GM23338 (cell line): ENCODE data around the gene PRDX3. TPM values are rescaled to one million over a fixed set of nuclear protein-coding genes. Genes with fewer than 3 reads are reported as not detected.

ENCODE experiments used
- ATAC-seq: fragments of 200-7000 bp; cut with Tn5 transposase; 3 replicates; pipeline ENCODE4 v1.9.1; 2020
- DNase-seq: peaks from one replicate; pipeline ENCODE4 v3.0.0-alpha.2; 2015; ENCODE audit warnings: low spot score
- H2AFZ ChIP-seq: fragments of 200-600 bp; sonication (generic); 2 replicates; pipeline ENCODE4 v1.8.0; 2016; ENCODE audit warnings: antibody characterized with exemption, mild to moderate bottlenecking, moderate library complexity
- H3F3A ChIP-seq: fragments of 200-600 bp; sonication (generic); replicated peaks from 2 replicates; pipeline ENCODE4 v1.8.0; 2017; ENCODE audit warnings: antibody characterized with exemption, mixed run types, low read depth
- H3K27ac ChIP-seq: fragments of 200-600 bp; sonication (generic); 2 replicates; pipeline ENCODE4 v1.6.1; 2016; ENCODE audit warnings: low read depth
- H3K27me3 ChIP-seq: fragments of 200-600 bp; sonication (generic); 2 replicates; pipeline ENCODE4 v1.8.0; 2016; ENCODE audit warnings: mild to moderate bottlenecking, mixed run types, moderate library complexity; ENCODE audit not compliant: insufficient read depth
- H3K36me3 ChIP-seq: fragments of 200-600 bp; sonication (generic); 2 replicates; pipeline ENCODE4 v1.8.0; 2016; ENCODE audit warnings: mild to moderate bottlenecking; ENCODE audit not compliant: insufficient read depth
- H3K4me1 ChIP-seq: fragments of 200-600 bp; sonication (generic); 2 replicates; pipeline ENCODE4 v1.8.0; 2016; ENCODE audit warnings: mild to moderate bottlenecking, moderate library complexity; ENCODE audit not compliant: insufficient read depth
- H3K4me2 ChIP-seq: fragments of 200-600 bp; sonication (generic); 2 replicates; pipeline ENCODE4 v1.7.1; 2017; ENCODE audit warnings: mixed run types
- H3K4me3 ChIP-seq: fragments of 200-600 bp; sonication (generic); 2 replicates; pipeline ENCODE4 v1.6.1; 2016; ENCODE audit warnings: mixed run types
- H3K79me2 ChIP-seq: fragments of 200-600 bp; sonication (generic); replicated peaks from 2 replicates; pipeline ENCODE4 v1.8.0; 2017; ENCODE audit warnings: mild to moderate bottlenecking; ENCODE audit not compliant: insufficient read depth
- H3K9me2 ChIP-seq: fragments of 200-600 bp; sonication (generic); 2 replicates; pipeline ENCODE4 v1.8.0; 2017; ENCODE audit not compliant: insufficient read depth
- H4K20me1 ChIP-seq: fragments of 200-600 bp; sonication (generic); replicated peaks from 2 replicates; pipeline ENCODE4 v1.8.0; 2017; ENCODE audit warnings: mild to moderate bottlenecking; ENCODE audit not compliant: insufficient read depth
- H3K27ac Mint-ChIP-seq: 2 replicates; pipeline ENCODE4 v1.8.0; 2020; ENCODE audit warnings: inconsistent platforms, mild to moderate bottlenecking, moderate library complexity, mixed read lengths
- H3K27me3 Mint-ChIP-seq: 3 replicates; pipeline ENCODE4 v1.8.0; 2022; ENCODE audit warnings: low read depth, mild to moderate bottlenecking, moderate library complexity, mixed read lengths, inconsistent platforms; ENCODE audit not compliant: insufficient read depth, poor library complexity
- H3K36me3 Mint-ChIP-seq: 3 replicates; pipeline ENCODE4 v1.8.0; 2021; ENCODE audit warnings: low read depth, mild to moderate bottlenecking, inconsistent platforms, moderate library complexity, mixed read lengths
- H3K4me1 Mint-ChIP-seq: 3 replicates; pipeline ENCODE4 v1.8.0; 2020; ENCODE audit warnings: mild to moderate bottlenecking, inconsistent platforms, mixed read lengths
- H3K4me3 Mint-ChIP-seq: 3 replicates; pipeline ENCODE4 v1.8.0; 2021; ENCODE audit warnings: moderate library complexity, mild to moderate bottlenecking, inconsistent platforms, mixed read lengths
- H3K9me3 Mint-ChIP-seq: 3 replicates; pipeline ENCODE4 v1.8.0; 2020; ENCODE audit warnings: moderate library complexity, mild to moderate bottlenecking, inconsistent platforms, mixed read lengths
- CREB1 ChIP-seq: fragments of 250-450 bp; sonication (Bioruptor Pico); IDR thresholded peaks from 2 replicates; pipeline ENCODE4 v1.5.0; 2020; ENCODE audit warnings: low read depth, mild to moderate bottlenecking, moderate library complexity
- EZH2 ChIP-seq: fragments of 200-600 bp; sonication (generic); IDR thresholded peaks from one replicate; pipeline ENCODE4 v1.8.0; 2017; ENCODE audit warnings: antibody characterized with exemption, mild to moderate bottlenecking, low read depth; ENCODE audit not compliant: unreplicated experiment
- EZH2phosphoT487 ChIP-seq: fragments of 200-600 bp; sonication (generic); IDR thresholded peaks from one replicate; pipeline ENCODE4 v1.8.1; 2018; ENCODE audit warnings: antibody characterized with exemption; ENCODE audit not compliant: unreplicated experiment
- JUNB ChIP-seq: IDR thresholded peaks from one replicate; pipeline ENCODE4 v1.6.1; 2016; ENCODE audit warnings: antibody characterized with exemption; ENCODE audit not compliant: unreplicated experiment
- NANOG ChIP-seq: IDR thresholded peaks from 2 replicates; pipeline ENCODE4 v1.6.1; 2016; ENCODE audit warnings: antibody characterized with exemption, borderline replicate concordance
- POLR2AphosphoS5 ChIP-seq: IDR thresholded peaks from 2 replicates; pipeline ENCODE4 v1.6.1; 2016; ENCODE audit warnings: antibody characterized with exemption, low read depth
- STAT1 ChIP-seq: IDR thresholded peaks from one replicate; pipeline ENCODE4 v1.6.1; 2016; ENCODE audit warnings: antibody characterized with exemption; ENCODE audit not compliant: unreplicated experiment
- ZNF114 ChIP-seq: fragments of 250-450 bp; sonication (Bioruptor Pico); IDR thresholded peaks from 2 replicates; pipeline ENCODE4 v1.5.0; 2020; ENCODE audit warnings: mild to moderate bottlenecking, moderate library complexity
- ZNF331 ChIP-seq: fragments of 250-450 bp; sonication (Bioruptor Pico); IDR thresholded peaks from 2 replicates; pipeline ENCODE4 v1.5.0; 2020; ENCODE audit warnings: low read depth, mild to moderate bottlenecking, moderate library complexity
- polyA plus RNA-seq: library from polyadenylated mRNA; unstranded; fragments of >200 nt; fragmentation: Nextera tagmentation; extraction: Ambion mirVana; gene quantifications from 2 replicates; pipeline ENCODE4 v1.2.1, GENCODE V29; 2016
- total RNA-seq: library from RNA; depleted of rRNA; stranded (reverse); fragments of >200 nt; shearing (Covaris generic); gene quantifications from 2 replicates; pipeline ENCODE4 v1.2.3, GENCODE V29; 2014
- TF ChIP-seq, protein P1 (sequence below): IDR thresholded peaks from 2 replicates; pipeline ENCODE4 v1.6.1; 2016; ENCODE audit warnings: antibody characterized with exemption
- TF ChIP-seq, protein P2 (sequence below), 2 experiments: fragments of 200-600 bp in 1 of 2; sonication (generic) in 1 of 2; conservative IDR thresholded peaks; 2 replicates each; pipeline versions ENCODE4 v1.5.1 to v1.6.1; 2016 to 2017; ENCODE audit warnings: antibody characterized with exemption in 2 of 2, low read depth in 2 of 2, mild to moderate bottlenecking in 2 of 2, moderate library complexity in 1 of 2
- TF ChIP-seq, protein P3 (sequence below): IDR thresholded peaks from one replicate; pipeline ENCODE4 v1.6.1; 2018; ENCODE audit warnings: antibody characterized with exemption; ENCODE audit not compliant: unreplicated experiment
- TF ChIP-seq, protein P4 (sequence below): fragments of 250-450 bp; sonication (Bioruptor Pico); IDR thresholded peaks from 2 replicates; pipeline ENCODE4 v1.5.0; 2020; ENCODE audit warnings: mild to moderate bottlenecking, moderate library complexity

The PRDX3 gene
- total and polyA plus RNA-seq, 2 experiments from 2014 or later: 275 to 285 TPM

DNA sequence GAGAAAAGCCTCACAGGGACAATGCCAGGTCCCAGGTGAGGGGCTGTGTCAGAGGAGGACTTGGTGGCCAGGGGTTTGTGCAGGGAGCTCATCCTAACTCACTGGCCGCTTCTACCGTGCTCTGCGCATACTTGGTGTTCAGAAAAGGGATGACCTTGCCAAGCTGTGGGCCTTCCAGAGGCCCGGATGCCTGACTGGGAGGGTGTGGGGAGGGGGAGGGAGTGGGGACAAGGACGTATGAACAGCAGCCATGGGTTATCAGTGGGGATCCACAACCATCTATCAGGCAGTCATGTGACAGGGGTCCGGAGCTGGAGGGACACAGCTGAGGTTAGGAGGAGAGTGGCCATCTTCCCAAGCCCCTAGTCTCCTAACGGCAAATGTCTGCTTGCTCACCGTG lies 19.3 kb downstream of the PRDX3 start:
- Mint-ChIP-seq H3K4me3 (no peak overlapping the region), H3K4me1 (no peaks in the 10 kb centered on the region), H3K36me3 (peaks cover 46% of the 10 kb centered on the region), H3K27ac (no peak overlapping the region), H3K27me3 (peaks cover 4% of the 10 kb centered on the region), H3K9me3 (no peaks in the 10 kb centered on the region; the same call in 2 of the 3 replicates)
- Histone ChIP-seq H3K36me3 (no peaks in the 10 kb centered on the region), H3K9me2 (no peaks in the 10 kb centered on the region), H3K27ac (no peak overlapping the region), H3K4me2 (no peak overlapping the region), H3K4me1 (no peaks in the 10 kb centered on the region), H3K27me3 (no peaks in the 10 kb centered on the region), H3K4me3 (no peak overlapping the region), H4K20me1 (no peaks in the 10 kb centered on the region), H3F3A (no peaks in the 10 kb centered on the region), H3K79me2 (peaks cover under 1% of the 10 kb centered on the region; the same call in 1 of the 2 replicates), H2AFZ (no peak overlapping the region)
- ATAC-seq: no peak
- TF ChIP-seq POLR2AphosphoS5: no peak
- no peak for TF ChIP-seq ZNF331 (CRISPR knock-in tag)
- TF ChIP-seq, protein P1, sequence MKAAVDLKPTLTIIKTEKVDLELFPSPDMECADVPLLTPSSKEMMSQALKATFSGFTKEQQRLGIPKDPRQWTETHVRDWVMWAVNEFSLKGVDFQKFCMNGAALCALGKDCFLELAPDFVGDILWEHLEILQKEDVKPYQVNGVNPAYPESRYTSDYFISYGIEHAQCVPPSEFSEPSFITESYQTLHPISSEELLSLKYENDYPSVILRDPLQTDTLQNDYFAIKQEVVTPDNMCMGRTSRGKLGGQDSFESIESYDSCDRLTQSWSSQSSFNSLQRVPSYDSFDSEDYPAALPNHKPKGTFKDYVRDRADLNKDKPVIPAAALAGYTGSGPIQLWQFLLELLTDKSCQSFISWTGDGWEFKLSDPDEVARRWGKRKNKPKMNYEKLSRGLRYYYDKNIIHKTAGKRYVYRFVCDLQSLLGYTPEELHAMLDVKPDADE: no peak
- TF ChIP-seq JUNB: no peak
- no peak for TF ChIP-seq NANOG
- TF ChIP-seq, protein P2, sequence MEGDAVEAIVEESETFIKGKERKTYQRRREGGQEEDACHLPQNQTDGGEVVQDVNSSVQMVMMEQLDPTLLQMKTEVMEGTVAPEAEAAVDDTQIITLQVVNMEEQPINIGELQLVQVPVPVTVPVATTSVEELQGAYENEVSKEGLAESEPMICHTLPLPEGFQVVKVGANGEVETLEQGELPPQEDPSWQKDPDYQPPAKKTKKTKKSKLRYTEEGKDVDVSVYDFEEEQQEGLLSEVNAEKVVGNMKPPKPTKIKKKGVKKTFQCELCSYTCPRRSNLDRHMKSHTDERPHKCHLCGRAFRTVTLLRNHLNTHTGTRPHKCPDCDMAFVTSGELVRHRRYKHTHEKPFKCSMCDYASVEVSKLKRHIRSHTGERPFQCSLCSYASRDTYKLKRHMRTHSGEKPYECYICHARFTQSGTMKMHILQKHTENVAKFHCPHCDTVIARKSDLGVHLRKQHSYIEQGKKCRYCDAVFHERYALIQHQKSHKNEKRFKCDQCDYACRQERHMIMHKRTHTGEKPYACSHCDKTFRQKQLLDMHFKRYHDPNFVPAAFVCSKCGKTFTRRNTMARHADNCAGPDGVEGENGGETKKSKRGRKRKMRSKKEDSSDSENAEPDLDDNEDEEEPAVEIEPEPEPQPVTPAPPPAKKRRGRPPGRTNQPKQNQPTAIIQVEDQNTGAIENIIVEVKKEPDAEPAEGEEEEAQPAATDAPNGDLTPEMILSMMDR (conservative IDR thresholded peaks at IDR 0.05; ENCODE audit: low read depth in 2 of 2): no peak
- TF ChIP-seq, protein P3, sequence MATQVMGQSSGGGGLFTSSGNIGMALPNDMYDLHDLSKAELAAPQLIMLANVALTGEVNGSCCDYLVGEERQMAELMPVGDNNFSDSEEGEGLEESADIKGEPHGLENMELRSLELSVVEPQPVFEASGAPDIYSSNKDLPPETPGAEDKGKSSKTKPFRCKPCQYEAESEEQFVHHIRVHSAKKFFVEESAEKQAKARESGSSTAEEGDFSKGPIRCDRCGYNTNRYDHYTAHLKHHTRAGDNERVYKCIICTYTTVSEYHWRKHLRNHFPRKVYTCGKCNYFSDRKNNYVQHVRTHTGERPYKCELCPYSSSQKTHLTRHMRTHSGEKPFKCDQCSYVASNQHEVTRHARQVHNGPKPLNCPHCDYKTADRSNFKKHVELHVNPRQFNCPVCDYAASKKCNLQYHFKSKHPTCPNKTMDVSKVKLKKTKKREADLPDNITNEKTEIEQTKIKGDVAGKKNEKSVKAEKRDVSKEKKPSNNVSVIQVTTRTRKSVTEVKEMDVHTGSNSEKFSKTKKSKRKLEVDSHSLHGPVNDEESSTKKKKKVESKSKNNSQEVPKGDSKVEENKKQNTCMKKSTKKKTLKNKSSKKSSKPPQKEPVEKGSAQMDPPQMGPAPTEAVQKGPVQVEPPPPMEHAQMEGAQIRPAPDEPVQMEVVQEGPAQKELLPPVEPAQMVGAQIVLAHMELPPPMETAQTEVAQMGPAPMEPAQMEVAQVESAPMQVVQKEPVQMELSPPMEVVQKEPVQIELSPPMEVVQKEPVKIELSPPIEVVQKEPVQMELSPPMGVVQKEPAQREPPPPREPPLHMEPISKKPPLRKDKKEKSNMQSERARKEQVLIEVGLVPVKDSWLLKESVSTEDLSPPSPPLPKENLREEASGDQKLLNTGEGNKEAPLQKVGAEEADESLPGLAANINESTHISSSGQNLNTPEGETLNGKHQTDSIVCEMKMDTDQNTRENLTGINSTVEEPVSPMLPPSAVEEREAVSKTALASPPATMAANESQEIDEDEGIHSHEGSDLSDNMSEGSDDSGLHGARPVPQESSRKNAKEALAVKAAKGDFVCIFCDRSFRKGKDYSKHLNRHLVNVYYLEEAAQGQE: no peak
- no peak for TF ChIP-seq ZNF114 (CRISPR knock-in tag)
- TF ChIP-seq, protein P4, sequence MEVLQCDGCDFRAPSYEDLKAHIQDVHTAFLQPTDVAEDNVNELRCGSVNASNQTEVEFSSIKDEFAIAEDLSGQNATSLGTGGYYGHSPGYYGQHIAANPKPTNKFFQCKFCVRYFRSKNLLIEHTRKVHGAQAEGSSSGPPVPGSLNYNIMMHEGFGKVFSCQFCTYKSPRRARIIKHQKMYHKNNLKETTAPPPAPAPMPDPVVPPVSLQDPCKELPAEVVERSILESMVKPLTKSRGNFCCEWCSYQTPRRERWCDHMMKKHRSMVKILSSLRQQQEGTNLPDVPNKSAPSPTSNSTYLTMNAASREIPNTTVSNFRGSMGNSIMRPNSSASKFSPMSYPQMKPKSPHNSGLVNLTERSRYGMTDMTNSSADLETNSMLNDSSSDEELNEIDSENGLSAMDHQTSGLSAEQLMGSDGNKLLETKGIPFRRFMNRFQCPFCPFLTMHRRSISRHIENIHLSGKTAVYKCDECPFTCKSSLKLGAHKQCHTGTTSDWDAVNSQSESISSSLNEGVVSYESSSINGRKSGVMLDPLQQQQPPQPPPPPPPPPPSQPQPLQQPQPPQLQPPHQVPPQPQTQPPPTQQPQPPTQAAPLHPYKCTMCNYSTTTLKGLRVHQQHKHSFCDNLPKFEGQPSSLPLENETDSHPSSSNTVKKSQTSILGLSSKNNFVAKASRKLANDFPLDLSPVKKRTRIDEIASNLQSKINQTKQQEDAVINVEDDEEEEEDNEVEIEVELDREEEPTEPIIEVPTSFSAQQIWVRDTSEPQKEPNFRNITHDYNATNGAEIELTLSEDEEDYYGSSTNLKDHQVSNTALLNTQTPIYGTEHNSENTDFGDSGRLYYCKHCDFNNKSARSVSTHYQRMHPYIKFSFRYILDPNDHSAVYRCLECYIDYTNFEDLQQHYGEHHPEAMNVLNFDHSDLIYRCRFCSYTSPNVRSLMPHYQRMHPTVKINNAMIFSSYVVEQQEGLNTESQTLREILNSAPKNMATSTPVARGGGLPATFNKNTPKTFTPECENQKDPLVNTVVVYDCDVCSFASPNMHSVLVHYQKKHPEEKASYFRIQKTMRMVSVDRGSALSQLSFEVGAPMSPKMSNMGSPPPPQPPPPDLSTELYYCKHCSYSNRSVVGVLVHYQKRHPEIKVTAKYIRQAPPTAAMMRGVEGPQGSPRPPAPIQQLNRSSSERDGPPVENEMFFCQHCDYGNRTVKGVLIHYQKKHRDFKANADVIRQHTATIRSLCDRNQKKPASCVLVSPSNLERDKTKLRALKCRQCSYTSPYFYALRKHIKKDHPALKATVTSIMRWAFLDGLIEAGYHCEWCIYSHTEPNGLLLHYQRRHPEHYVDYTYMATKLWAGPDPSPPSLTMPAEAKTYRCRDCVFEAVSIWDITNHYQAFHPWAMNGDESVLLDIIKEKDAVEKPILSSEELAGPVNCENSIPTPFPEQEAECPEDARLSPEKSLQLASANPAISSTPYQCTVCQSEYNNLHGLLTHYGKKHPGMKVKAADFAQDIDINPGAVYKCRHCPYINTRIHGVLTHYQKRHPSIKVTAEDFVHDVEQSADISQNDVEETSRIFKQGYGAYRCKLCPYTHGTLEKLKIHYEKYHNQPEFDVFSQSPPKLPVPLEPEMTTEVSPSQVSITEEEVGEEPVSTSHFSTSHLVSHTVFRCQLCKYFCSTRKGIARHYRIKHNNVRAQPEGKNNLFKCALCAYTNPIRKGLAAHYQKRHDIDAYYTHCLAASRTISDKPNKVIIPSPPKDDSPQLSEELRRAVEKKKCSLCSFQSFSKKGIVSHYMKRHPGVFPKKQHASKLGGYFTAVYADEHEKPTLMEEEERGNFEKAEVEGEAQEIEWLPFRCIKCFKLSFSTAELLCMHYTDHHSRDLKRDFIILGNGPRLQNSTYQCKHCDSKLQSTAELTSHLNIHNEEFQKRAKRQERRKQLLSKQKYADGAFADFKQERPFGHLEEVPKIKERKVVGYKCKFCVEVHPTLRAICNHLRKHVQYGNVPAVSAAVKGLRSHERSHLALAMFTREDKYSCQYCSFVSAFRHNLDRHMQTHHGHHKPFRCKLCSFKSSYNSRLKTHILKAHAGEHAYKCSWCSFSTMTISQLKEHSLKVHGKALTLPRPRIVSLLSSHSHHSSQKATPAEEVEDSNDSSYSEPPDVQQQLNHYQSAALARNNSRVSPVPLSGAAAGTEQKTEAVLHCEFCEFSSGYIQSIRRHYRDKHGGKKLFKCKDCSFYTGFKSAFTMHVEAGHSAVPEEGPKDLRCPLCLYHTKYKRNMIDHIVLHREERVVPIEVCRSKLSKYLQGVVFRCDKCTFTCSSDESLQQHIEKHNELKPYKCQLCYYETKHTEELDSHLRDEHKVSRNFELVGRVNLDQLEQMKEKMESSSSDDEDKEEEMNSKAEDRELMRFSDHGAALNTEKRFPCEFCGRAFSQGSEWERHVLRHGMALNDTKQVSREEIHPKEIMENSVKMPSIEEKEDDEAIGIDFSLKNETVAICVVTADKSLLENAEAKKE (CRISPR knock-in tag): no peak
- TF ChIP-seq EZH2phosphoT487: no peak
- TF ChIP-seq EZH2: no peak
- no peak for TF ChIP-seq CREB1 (CRISPR knock-in tag)
- no peak for TF ChIP-seq STAT1
- no peak for DNase-seq
